ENCODE results near the gene ZNF587. TPM values are rescaled to one million over a fixed set of nuclear protein-coding genes. Genes with fewer than 3 reads are reported as not detected.
"Not testable (repeated sequence)": the region's sequence is repeated elsewhere in the genome, so short reads cannot be mapped to it uniquely, and the experiment has no call there.

ZNF587 gene
- total RNA-seq, 1 experiment from 2014 or later = 57.3 TPM

DNA sequence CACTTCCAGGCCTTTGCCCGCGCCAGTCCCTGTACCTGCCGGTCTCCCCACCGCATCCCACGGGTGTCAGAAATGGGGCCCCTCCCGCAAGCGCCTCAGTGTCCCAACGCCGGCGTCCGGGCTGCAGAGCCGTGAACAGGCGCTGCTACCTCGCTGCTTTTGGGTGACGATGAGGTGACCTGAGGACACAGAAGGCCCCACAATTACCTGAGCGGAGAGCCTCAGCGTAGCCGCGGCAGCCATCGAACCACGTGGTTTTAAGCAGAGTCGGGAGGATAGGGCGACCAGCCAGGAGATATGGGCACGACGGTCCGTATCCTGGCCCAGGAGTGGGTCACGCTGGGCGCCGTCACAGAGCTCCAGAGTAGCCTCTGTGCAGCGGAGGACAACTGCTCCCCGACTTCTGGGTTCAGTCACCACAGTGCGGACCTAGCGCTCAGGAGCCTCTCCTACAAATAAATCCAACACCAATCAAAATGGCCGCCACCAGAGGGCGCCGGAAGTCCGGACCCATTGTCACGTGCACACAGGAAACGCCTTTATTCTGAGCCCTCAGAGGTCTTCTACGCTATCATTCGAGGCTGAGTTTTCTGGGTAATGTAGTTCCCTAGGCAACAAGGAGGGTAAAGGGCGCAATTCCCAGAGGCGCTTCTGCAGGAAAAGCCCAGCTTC is 39.0 kb downstream of the ZNF587 start, which contains the start of gene ZNF814:
Gene ZNF814, minus strand, starts transcription at position 478 of the 672 bp plus-strand sequence. Its CDS starts 235 bp downstream, at position 243.
- Histone ChIP-seq H3K27ac (ENCODE audit: low read length) (no peak within 1 kb of the TSS), H3K9me3 (ENCODE audit: control insufficient read depth, insufficient read depth, low read depth, low read length) (no peaks in the 10 kb centered on the region; the same call in 1 of the 2 replicates), H3K4me3 (ENCODE audit: low read depth in 2 of 2, low read length in 2 of 2) (peak within 1 kb of the TSS in 1 of 2 experiments; percentile 11; a peak in 1 of 4 replicates), H3K36me3 (ENCODE audit: control insufficient read depth, insufficient read depth, low read length) (no peaks in the 10 kb centered on the region), H3K27me3 (ENCODE audit: control insufficient read depth, insufficient read depth, low read length) (no peaks in the 10 kb centered on the region), H3K4me1 (ENCODE audit: control insufficient read depth, insufficient read depth, low read length) (no peaks in the 10 kb centered on the region)
- ATAC-seq = no peak
- intact Hi-C loops (cut with micrococcal nuclease; ENCODE audit: unreplicated experiment) = no loop called here
- in situ Hi-C loops (cut with HindIII; ENCODE audit: low pct_unique_long_range_greater_than_20kb, low sequenced_read_pairs) = no loop called here
- BruUV-seq (replicated peaks) = no TSS peak
- CTCF ChIA-PET = interaction anchor here (0.6 kb wide), 1 partner anchor 21 kb away, joined by 4 read pairs; no protein-coding TSS in a partner anchor
- DNase-seq (ENCODE audit: low read depth, low spot score) = no peak
- no peak for TF ChIP-seq TCF7L2 (IDR thresholded peaks at IDR 0.05; ENCODE audit: low read depth, low read length)
- TF ChIP-seq, protein P1, sequence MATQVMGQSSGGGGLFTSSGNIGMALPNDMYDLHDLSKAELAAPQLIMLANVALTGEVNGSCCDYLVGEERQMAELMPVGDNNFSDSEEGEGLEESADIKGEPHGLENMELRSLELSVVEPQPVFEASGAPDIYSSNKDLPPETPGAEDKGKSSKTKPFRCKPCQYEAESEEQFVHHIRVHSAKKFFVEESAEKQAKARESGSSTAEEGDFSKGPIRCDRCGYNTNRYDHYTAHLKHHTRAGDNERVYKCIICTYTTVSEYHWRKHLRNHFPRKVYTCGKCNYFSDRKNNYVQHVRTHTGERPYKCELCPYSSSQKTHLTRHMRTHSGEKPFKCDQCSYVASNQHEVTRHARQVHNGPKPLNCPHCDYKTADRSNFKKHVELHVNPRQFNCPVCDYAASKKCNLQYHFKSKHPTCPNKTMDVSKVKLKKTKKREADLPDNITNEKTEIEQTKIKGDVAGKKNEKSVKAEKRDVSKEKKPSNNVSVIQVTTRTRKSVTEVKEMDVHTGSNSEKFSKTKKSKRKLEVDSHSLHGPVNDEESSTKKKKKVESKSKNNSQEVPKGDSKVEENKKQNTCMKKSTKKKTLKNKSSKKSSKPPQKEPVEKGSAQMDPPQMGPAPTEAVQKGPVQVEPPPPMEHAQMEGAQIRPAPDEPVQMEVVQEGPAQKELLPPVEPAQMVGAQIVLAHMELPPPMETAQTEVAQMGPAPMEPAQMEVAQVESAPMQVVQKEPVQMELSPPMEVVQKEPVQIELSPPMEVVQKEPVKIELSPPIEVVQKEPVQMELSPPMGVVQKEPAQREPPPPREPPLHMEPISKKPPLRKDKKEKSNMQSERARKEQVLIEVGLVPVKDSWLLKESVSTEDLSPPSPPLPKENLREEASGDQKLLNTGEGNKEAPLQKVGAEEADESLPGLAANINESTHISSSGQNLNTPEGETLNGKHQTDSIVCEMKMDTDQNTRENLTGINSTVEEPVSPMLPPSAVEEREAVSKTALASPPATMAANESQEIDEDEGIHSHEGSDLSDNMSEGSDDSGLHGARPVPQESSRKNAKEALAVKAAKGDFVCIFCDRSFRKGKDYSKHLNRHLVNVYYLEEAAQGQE (IDR thresholded peaks at IDR 0.05; ENCODE audit: insufficient read depth in 1 of 2, low read depth in 2 of 2, low read length in 1 of 2) = no peak
- POLR2A ChIA-PET = interaction anchor here (0.6 kb wide), 1 partner anchor 141 kb away, joined by 4 read pairs; no protein-coding TSS in a partner anchor

DNA sequence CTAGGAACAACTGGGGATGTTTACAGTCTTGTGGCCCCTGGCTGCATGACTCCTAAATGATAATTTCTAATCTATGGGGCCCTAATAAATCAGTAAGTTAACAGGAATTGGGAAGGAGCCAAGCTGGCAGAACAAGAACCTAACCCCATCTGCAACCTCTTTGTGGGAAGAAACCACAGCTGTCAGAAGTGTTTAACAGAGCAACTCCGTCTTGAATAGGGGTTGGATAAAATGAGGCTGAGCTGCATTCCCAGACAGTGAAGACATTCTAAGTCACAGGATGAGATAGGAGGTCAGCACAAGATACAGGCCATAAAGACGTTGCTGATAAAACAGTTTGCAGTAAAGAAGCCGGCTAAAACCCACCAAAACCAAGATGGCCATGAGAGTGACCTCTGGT is 41.0 kb downstream of the ZNF587 start:
- H3K9me3 ChIP-seq (ENCODE audit: control insufficient read depth, insufficient read depth, low read depth, low read length); H3K4me3 ChIP-seq (ENCODE audit: low read depth in 2 of 2, low read length in 2 of 2); CTCF ChIA-PET; ATAC-seq; BruUV-seq (replicated peaks); H3K36me3 ChIP-seq (ENCODE audit: control insufficient read depth, insufficient read depth, low read length); POLR2A ChIA-PET; DNase-seq (ENCODE audit: low read depth, low spot score); H3K27ac ChIP-seq (ENCODE audit: low read length); H3K27me3 ChIP-seq (ENCODE audit: control insufficient read depth, insufficient read depth, low read length); H3K4me1 ChIP-seq (ENCODE audit: control insufficient read depth, insufficient read depth, low read length); intact Hi-C loops (cut with micrococcal nuclease; ENCODE audit: unreplicated experiment); in situ Hi-C loops (cut with HindIII; ENCODE audit: low pct_unique_long_range_greater_than_20kb, low sequenced_read_pairs): not testable (repeated sequence)

DNA sequence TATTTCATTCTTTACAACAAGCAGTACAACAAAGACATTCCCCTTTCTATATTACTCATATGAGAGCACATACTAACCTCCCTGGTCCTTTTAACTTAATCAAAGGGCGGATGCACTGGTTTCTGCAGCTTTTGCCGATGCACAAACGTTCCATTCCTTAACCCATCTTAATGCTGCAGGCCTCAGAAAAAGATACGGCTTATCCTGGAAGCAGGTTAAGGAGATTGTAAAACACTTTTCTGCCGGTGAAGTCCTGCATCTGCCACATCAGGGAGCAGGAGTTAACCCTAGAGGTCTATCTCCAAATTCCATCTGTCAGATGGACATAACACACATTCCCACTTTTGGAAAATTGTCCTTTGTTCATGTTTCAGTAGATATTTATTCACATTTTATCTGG is 50.7 kb downstream of the ZNF587 start:
- Histone ChIP-seq H3K36me3 (ENCODE audit: control insufficient read depth, insufficient read depth, low read length) (no peaks in the 10 kb centered on the region), H3K27ac (ENCODE audit: low read length) (no peak overlapping the region), H3K4me1 (ENCODE audit: control insufficient read depth, insufficient read depth, low read length) (no peaks in the 10 kb centered on the region), H3K27me3 (ENCODE audit: control insufficient read depth, insufficient read depth, low read length) (no peaks in the 10 kb centered on the region), H3K9me3 (ENCODE audit: control insufficient read depth, insufficient read depth, low read depth, low read length) (0 out of 2 replicates have a peak, but pooled peaks cover under 1% of the 10 kb centered on the region), H3K4me3 (ENCODE audit: low read depth in 2 of 2, low read length in 2 of 2) (no peak overlapping the region)
- TF ChIP-seq SIN3A (IDR thresholded peaks at IDR 0.05; ENCODE audit: borderline replicate concordance, insufficient read depth, low read depth, low read length) (no peak), TCF7L2 (IDR thresholded peaks at IDR 0.05; ENCODE audit: low read depth, low read length) (no peak), POLR2AphosphoS5 (IDR thresholded peaks at IDR 0.05; ENCODE audit: low read depth, low read length) (no peak)
- TF ChIP-seq, protein P1 (IDR thresholded peaks at IDR 0.05; ENCODE audit: insufficient read depth in 1 of 2, low read depth in 2 of 2, low read length in 1 of 2) = no peak
- TF ChIP-seq, protein P2, sequence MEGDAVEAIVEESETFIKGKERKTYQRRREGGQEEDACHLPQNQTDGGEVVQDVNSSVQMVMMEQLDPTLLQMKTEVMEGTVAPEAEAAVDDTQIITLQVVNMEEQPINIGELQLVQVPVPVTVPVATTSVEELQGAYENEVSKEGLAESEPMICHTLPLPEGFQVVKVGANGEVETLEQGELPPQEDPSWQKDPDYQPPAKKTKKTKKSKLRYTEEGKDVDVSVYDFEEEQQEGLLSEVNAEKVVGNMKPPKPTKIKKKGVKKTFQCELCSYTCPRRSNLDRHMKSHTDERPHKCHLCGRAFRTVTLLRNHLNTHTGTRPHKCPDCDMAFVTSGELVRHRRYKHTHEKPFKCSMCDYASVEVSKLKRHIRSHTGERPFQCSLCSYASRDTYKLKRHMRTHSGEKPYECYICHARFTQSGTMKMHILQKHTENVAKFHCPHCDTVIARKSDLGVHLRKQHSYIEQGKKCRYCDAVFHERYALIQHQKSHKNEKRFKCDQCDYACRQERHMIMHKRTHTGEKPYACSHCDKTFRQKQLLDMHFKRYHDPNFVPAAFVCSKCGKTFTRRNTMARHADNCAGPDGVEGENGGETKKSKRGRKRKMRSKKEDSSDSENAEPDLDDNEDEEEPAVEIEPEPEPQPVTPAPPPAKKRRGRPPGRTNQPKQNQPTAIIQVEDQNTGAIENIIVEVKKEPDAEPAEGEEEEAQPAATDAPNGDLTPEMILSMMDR (IDR thresholded peaks at IDR 0.05) = no peak
- no TSS peak for BruUV-seq (replicated peaks)
- intact Hi-C loops (cut with micrococcal nuclease; ENCODE audit: unreplicated experiment) (no loop called here), in situ Hi-C loops (cut with HindIII; ENCODE audit: low pct_unique_long_range_greater_than_20kb, low sequenced_read_pairs) (no loop called here)
- ATAC-seq (no peak), DNase-seq (ENCODE audit: low read depth, low spot score) (no peak)
- ChIA-PET POLR2A (no interaction called here), CTCF (no interaction called here)
